Right lobe of liver (tissue), 4 donors: ENCODE results near the gene TUBB8.

Experiments used
- POLR2A ChIP-seq: fragments of 450-650 bp; IDR thresholded peaks from one replicate; pipeline ENCODE4 v1.6.1; 2017; ENCODE audit warnings: antibody characterized with exemption, mild to moderate bottlenecking
- TF ChIP-seq, protein P1 (sequence below), 4 donors: fragments of 200-600 bp in 3 of 4; fragments of 450-650 bp in 1 of 4; IDR thresholded peaks; one replicate each; pipeline versions ENCODE4 v1.5.1 to v1.8.0; 2016 to 2022; ENCODE audit warnings: antibody characterized with exemption in 4 of 4, mild to moderate bottlenecking in 2 of 4
- donor health status: DM: no; HTN: no; CAD: no.
- donor health status: DM: no; HTN: no; CAD: no.
- donor health status: DM: no; HTN: yes; CAD: no.

DNA sequence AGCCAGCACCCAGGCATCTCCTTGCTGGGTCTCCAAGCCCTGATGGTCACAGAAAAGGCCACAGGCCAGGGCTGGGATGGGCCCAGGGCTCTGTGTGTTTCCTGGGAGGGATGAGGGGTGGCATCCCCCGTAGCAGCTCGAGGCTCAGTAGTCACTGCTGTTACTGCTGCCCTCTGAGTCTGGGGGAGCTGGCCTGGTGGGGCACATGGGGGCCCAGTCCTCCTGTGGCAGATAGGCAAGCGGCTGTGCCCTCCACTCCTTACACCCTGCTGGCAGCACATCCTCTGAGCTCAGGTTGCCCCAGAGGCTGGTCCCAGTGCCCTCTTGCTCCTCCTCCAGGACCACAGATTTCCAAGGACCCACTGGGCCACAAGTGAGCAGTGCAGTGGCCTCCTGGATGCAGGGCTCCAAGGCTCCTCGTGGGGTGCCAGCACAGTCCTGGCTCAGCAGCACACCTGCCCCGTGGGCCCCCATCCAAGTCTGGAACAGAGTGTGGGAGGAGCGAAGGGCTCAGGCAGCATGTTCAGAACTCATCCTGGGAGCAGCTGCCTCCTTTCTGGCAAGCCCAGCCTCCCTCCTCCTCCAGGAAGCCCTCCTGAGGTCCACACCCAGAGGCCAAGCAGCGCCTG lies 31.5 kb upstream of the TUBB8 start:
- TF ChIP-seq, protein P1, sequence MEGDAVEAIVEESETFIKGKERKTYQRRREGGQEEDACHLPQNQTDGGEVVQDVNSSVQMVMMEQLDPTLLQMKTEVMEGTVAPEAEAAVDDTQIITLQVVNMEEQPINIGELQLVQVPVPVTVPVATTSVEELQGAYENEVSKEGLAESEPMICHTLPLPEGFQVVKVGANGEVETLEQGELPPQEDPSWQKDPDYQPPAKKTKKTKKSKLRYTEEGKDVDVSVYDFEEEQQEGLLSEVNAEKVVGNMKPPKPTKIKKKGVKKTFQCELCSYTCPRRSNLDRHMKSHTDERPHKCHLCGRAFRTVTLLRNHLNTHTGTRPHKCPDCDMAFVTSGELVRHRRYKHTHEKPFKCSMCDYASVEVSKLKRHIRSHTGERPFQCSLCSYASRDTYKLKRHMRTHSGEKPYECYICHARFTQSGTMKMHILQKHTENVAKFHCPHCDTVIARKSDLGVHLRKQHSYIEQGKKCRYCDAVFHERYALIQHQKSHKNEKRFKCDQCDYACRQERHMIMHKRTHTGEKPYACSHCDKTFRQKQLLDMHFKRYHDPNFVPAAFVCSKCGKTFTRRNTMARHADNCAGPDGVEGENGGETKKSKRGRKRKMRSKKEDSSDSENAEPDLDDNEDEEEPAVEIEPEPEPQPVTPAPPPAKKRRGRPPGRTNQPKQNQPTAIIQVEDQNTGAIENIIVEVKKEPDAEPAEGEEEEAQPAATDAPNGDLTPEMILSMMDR (IDR thresholded peaks at IDR 0.05), result no peak
- no peak for TF ChIP-seq POLR2A
